Measurements from ENCODE around the gene OCEL1.

The OCEL1 gene

GRCh38 chr19:17237747-17238706, 12.0 kb downstream of the OCEL1 start:
- no peak for DNase-seq (ENCODE audit: low read depth in 2 of 2)

GRCh38 chr19:17240062-17240752, 14.2 kb downstream of the OCEL1 start:
- no peak for DNase-seq (ENCODE audit: low read depth in 2 of 2)

DNA sequence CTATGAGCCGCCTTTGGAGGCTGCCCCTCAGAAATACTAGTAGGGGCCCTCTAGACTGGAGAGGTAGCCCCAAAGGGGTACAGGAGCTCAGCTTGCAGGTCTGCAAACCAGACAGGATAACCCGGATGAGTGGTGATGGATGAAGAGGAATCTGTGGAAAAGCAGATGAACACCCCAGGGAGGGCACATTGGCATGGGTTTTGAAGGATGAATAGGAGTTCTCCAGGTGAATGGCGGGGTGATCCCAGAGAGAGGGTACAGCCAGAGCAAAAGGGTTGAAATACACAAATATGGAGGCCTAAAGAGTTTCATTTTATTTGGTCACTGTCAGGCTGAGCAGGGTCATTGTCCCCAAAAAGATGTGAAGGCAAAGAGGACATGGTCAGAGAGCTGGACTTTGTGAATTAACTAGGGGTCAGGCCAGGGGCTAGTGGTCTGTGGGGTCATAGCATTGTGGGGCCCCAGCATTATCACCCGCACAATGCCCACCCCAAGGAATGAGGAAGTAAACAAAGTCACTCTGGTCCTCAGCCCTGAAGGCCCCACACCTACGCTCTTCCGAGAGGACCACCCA, 14.9 kb downstream of the OCEL1 start:
- DNase-seq (ENCODE audit: low read depth in 2 of 2): no peak

- no peak for DNase-seq (ENCODE audit: low read depth in 2 of 2)
Observed at GRCh38 chr19:17242431-17243208, 16.6 kb downstream of the OCEL1 start.

- DNase-seq (ENCODE audit: low read depth in 2 of 2): no peak
Observed at GRCh38 chr19:17243211-17243829, 17.3 kb downstream of the OCEL1 start.

- no peak for DNase-seq (ENCODE audit: low read depth in 2 of 2)
Observed at GRCh38 chr19:17243830-17244617, 18.0 kb downstream of the OCEL1 start.

- no peak for DNase-seq (ENCODE audit: low read depth in 2 of 2)
Observed at GRCh38 chr19:17244618-17245534, 18.9 kb downstream of the OCEL1 start.

- no peak for DNase-seq (ENCODE audit: low read depth in 2 of 2)
Observed at GRCh38 chr19:17245535-17245984, 19.5 kb downstream of the OCEL1 start, which contains the start of gene NR2F6. NR2F6 (minus strand) TSS chr19:17245919; CDS start chr19:17245220, 699 bp downstream.

GRCh38 chr19:17246681-17247425, 20.8 kb downstream of the OCEL1 start:
- no peak for DNase-seq (ENCODE audit: low read depth in 2 of 2)

DNA sequence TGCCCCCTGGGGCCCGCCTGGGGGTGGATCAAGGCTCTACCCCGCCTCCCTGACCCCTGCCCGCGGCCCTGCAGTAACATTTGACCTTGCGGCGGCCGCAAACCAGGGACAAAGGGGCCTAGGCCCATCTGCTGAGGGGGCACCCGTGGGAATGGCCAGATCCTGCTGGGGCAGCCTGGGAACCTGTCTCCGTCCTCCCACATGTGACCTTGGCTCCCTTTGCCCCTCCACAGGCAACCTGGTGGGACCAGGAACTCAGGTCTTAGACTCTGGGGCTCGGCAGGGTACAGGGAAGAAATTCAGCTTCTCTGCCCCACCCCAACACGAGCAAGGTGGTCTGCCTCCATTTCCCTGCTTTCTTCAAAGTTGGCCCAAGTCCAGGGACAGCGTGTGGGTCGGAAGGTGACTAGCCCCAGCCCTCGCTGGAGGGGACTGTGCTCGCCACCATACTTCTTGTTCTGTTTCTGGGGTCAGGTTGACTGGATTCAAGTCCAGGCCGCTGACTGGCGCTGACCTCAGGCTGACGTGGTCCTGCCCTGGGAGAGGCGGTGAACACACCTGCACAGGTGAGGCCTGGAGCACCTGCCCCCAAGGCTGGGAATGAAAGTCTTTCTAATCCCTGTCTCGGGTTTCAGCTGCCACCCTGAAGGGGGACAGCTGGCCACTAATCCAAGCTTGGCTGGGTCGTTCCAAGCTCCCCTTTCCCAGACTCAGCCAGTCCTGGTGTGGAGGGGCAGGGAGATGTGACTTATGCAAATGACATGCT, 22.2 kb downstream of the OCEL1 start:
- no peak for DNase-seq (ENCODE audit: low read depth in 2 of 2)

GRCh38 chr19:17249887-17250548, 24.0 kb downstream of the OCEL1 start:
- no peak for DNase-seq (ENCODE audit: low read depth in 2 of 2)

DNA sequence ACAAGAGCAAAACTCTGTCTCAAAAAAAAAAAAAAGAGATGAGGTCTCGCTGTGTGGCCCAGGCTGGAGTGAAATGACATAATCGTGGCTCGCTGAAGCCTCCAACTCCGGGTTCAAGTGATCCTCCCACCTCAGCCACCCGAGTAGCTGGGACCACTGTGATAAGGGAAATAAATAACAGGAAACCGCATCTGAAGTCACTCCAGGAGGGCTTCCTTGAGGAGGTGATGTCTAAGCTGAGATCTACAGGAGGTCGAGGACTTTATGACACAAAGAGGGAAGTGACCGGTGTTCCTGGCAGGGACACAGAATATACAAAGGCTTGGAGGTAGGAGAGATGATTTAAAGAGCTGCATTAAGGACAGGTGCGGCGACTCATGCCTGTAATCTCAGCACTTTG, 28.6 kb downstream of the OCEL1 start:
- no peak for DNase-seq (ENCODE audit: low read depth in 2 of 2)

- DNase-seq (ENCODE audit: low read depth in 2 of 2): no peak
Observed at GRCh38 chr19:17255150-17255621, 29.2 kb downstream of the OCEL1 start.

GRCh38 chr19:17256130-17256529, 30.1 kb downstream of the OCEL1 start:
- DNase-seq (ENCODE audit: low read depth in 2 of 2): no peak

- DNase-seq (ENCODE audit: low read depth in 2 of 2): no peak
Observed at GRCh38 chr19:17259118-17259780, 33.2 kb downstream of the OCEL1 start.

DNA sequence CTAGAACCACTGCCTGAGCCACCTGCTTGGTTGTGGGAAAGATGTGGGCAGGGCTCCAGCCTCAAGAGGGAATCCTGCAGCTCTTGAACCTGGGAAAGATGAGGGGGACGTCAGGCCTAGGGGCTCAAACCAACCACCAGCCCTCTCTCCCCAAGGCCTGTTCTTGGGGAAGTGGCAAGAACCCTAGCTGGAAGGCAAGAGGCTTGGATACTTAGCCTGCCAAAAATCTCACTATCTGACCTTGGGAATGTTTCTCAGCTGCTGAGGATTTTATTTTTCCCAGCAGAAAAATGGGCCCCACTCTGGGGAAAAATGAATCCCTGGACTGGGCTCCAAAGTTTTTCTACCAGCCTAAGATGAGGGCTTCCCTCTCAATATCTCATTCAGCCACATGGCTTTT, 33.9 kb downstream of the OCEL1 start:
- no peak for DNase-seq (ENCODE audit: low read depth in 2 of 2)

All from activated CD4-positive, alpha-beta T cell treated with anti-CD3 and anti-CD28 coated beads for 24 hours (primary cell).